ENCODE data around the gene PPM1L. TPM values are rescaled to one million over a fixed set of nuclear protein-coding genes. Genes with fewer than 3 reads are reported as not detected.

The PPM1L gene
- total RNA-seq, 4 donors from 2014 or later, result 31.5 to 40.2 (median 34.0) TPM

DNA sequence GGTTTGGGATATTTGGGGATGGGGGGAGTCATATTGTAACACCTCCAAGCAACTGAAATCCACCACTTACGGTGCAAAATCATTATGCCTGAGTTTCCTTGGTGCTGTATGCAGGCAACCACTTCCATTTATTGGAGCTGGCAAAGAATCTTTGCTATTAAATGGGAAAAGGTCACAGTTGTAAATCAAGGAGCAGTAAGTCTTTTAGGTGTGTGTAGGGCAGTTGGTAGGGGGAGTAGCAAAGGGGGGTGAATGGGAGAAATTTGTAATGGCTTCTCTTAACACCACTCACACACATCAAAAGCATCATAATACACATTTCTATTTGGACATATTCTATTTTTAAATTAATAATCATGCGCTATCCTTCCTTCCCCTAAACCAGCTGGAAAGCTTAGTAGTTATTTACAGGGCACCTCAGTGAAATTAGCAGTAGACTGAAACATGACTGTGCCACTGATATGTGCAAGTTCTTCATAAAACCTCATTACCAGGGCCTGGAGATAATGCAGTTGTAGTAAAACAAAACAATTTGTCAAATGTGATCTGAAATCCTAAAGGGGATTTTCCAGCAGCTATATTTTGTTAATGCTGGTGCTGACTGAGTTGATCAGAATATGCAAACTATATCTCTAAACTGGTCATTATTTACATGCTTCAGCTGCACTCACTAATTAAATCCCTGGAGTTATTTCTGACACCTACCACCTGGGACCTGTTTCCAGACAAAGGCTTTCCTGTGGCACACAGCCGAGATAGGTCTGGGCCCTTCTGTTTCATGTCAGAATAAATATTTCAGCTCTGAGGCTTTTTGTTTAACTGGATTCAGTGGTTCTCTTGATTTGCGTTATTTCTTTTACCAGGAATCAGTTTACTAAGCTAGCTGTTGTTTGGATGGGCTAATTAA lies 259.1 kb downstream of the PPM1L start:
- WGBS, result 91% methylated on average over 4 of the region's 4 CpGs
- H3K27me3 ChIP-seq, result no peaks in the 10 kb centered on the region
- H3K27ac ChIP-seq, result no peak overlapping the region
- TF ChIP-seq POLR2AphosphoS5 (IDR thresholded peaks at IDR 0.05) (no peak), POLR2A (IDR thresholded peaks at IDR 0.05) (no peak), EP300 (IDR thresholded peaks at IDR 0.05) (no peak)
- TF ChIP-seq, protein P1, sequence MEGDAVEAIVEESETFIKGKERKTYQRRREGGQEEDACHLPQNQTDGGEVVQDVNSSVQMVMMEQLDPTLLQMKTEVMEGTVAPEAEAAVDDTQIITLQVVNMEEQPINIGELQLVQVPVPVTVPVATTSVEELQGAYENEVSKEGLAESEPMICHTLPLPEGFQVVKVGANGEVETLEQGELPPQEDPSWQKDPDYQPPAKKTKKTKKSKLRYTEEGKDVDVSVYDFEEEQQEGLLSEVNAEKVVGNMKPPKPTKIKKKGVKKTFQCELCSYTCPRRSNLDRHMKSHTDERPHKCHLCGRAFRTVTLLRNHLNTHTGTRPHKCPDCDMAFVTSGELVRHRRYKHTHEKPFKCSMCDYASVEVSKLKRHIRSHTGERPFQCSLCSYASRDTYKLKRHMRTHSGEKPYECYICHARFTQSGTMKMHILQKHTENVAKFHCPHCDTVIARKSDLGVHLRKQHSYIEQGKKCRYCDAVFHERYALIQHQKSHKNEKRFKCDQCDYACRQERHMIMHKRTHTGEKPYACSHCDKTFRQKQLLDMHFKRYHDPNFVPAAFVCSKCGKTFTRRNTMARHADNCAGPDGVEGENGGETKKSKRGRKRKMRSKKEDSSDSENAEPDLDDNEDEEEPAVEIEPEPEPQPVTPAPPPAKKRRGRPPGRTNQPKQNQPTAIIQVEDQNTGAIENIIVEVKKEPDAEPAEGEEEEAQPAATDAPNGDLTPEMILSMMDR (IDR thresholded peaks at IDR 0.05), result no peak
- no peak overlapping the region for H3K4me3 ChIP-seq
- no peaks in the 10 kb centered on the region for H3K9me3 ChIP-seq
- no peak for DNase-seq (ENCODE audit: low spot score in 2 of 2)
- H3K4me1 ChIP-seq, result no peaks in the 10 kb centered on the region
- H3K36me3 ChIP-seq, result no peaks in the 10 kb centered on the region

DNA sequence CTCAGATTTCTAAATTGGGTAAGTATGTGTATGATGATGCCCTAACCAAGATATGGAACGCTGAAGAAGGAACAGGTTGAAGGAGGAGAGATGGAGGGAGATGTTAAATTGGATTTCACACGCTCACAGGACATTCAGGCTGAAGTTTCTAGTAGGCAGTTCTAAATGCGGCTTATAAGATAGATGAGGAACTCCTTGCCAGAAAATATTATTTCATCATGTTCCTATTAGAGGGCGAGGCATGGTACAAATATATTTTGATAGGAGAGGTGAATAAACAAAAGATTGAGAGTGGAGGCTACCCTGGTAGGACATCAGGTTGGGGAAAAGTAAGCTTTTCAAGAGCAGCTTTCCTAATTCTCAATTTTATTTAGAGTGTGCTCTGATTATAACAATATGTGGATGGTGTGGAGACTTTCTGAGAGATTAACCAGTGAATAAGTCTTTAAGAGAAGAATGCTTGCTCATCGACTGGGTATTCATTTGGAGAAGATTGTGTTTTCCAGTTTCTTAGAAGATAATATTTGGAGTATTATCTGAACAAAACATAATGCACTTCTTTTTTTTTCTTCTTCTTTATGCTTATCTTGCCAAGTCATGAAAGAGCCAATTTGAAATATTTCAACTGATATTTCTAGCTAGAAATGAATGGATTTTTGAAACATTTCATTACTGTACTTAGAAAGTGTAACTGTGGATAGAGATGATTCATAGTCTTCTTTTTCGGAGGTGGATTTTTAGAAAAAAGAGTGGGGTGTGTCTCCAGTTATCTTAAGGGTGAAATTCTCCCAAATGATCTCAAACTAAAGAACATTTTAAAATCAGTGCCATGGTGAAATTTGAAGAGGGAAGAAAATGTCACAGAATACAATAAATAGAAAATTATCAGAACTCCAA lies 260.6 kb downstream of the PPM1L start:
- TF ChIP-seq EP300 (IDR thresholded peaks at IDR 0.05) (no peak), POLR2A (IDR thresholded peaks at IDR 0.05) (no peak), POLR2AphosphoS5 (IDR thresholded peaks at IDR 0.05) (no peak)
- TF ChIP-seq, protein P1 (IDR thresholded peaks at IDR 0.05), result no peak
- no peaks in the 10 kb centered on the region for H3K27me3 ChIP-seq
- no peaks in the 10 kb centered on the region for H3K36me3 ChIP-seq
- 71% methylated on average over 6 of the region's 6 CpGs for WGBS
- H3K4me1 ChIP-seq, result no peaks in the 10 kb centered on the region
- no peak overlapping the region for H3K27ac ChIP-seq
- DNase-seq (ENCODE audit: low spot score in 2 of 2), result no peak
- no peak overlapping the region for H3K4me3 ChIP-seq
- no peaks in the 10 kb centered on the region for H3K9me3 ChIP-seq

DNA sequence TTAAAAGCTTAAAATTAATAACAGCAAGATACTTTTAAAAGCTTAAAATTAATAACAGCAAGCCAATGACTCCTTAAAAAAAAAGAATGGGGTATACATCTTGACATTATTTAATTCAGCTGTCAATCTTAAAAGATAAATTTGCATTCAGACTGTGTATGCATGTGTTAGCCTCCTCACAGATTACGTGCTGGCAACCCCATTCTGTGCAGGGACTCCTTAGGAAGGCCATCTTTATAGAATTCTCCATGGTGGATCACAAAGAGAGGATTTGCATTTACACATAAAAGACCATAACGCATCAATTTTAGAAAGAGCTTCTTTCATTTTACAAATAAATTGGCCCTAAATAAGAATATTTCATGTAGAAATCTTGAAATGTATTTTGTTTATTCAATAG lies 261.9 kb downstream of the PPM1L start:
- WGBS, result 91% methylated on average over 2 of the region's 2 CpGs
- Histone ChIP-seq H3K9me3 (no peaks in the 10 kb centered on the region), H3K27me3 (no peaks in the 10 kb centered on the region), H3K4me3 (no peak overlapping the region), H3K36me3 (no peaks in the 10 kb centered on the region), H3K4me1 (no peaks in the 10 kb centered on the region), H3K27ac (no peak overlapping the region)
- DNase-seq (ENCODE audit: low spot score in 2 of 2), result no peak
- TF ChIP-seq, protein P1 (IDR thresholded peaks at IDR 0.05), result no peak
- TF ChIP-seq POLR2AphosphoS5 (IDR thresholded peaks at IDR 0.05) (no peak), POLR2A (IDR thresholded peaks at IDR 0.05) (no peak), EP300 (IDR thresholded peaks at IDR 0.05) (no peak)

DNA sequence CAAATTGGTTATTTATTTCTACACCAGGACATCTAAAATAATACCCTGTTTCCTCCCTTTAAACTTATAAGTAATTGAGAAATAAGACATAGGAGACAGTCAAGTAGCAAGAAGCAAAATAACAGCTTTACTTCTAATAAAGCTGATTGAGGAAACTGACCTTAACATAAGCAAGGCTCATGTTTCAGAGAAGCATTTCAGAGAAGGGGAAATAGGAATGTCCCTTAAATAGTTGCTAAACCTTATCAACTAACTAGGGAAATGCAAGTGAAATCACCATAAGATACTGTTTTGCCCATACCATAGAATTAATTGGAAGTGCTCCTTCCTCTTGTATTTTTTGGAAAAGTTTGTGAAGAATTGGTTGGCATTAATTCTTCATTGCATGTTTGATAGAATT lies 264.2 kb downstream of the PPM1L start:
- no peak overlapping the region for H3K4me3 ChIP-seq
- DNase-seq (ENCODE audit: low spot score in 2 of 2), result no peak
- no peaks in the 10 kb centered on the region for H3K9me3 ChIP-seq
- no peak overlapping the region for H3K27ac ChIP-seq
- no peak for TF ChIP-seq POLR2AphosphoS5 (IDR thresholded peaks at IDR 0.05)
- TF ChIP-seq, protein P1 (IDR thresholded peaks at IDR 0.05), result no peak
- TF ChIP-seq EP300 (IDR thresholded peaks at IDR 0.05), result no peak
- no peak for TF ChIP-seq POLR2A (IDR thresholded peaks at IDR 0.05)
- H3K4me1 ChIP-seq, result no peaks in the 10 kb centered on the region
- H3K27me3 ChIP-seq, result no peaks in the 10 kb centered on the region
- H3K36me3 ChIP-seq, result no peaks in the 10 kb centered on the region

DNA sequence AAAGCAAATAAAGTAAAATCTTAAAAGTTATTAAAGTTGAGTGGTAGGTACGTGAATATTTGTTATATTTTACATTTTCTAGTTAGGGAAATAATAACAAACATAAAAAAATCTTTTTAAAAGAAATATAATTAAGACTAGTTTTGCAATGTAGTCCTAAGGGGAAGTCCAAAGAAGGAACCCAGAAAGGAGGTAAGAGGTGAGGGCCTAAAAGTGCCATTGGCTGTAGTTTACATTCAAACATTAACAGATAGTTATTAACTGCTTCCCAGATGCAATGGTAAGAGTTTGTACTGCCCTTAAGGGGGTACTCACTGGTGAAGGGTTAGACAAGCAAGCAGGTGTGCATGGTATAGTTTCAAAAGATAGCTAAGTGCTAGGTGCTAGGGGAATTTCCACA lies 269.9 kb downstream of the PPM1L start:
- 92% methylated on average over 1 of the region's 1 CpG for WGBS
- TF ChIP-seq POLR2AphosphoS5 (IDR thresholded peaks at IDR 0.05) (no peak), EP300 (IDR thresholded peaks at IDR 0.05) (no peak), POLR2A (IDR thresholded peaks at IDR 0.05) (no peak)
- TF ChIP-seq, protein P1 (IDR thresholded peaks at IDR 0.05), result no peak
- DNase-seq (ENCODE audit: low spot score in 2 of 2), result no peak

More for the DNA sequence above, 269.9 kb downstream of the PPM1L start:
- Histone ChIP-seq H3K4me3 (no peak overlapping the region), H3K9me3 (no peaks in the 10 kb centered on the region), H3K27me3 (no peaks in the 10 kb centered on the region), H3K36me3 (no peaks in the 10 kb centered on the region), H3K27ac (no peak overlapping the region), H3K4me1 (no peaks in the 10 kb centered on the region)

All from suprapubic skin (tissue), 4 donors.